CD8-positive, alpha-beta memory T cell (primary cell): ENCODE measurements around the gene PDIA2. TPM values are rescaled to one million over a fixed set of nuclear protein-coding genes. Genes with fewer than 3 reads are reported as not detected.

Experiments used
- CTCF ChIA-PET: fragments of 350-600 bp; sonication (Branson Sonifier 250); formaldehyde crosslinking; loops from one replicate; lab custom pipeline; 2021; ENCODE audit warnings: antibody characterized with exemption; lab: Charles Lee
- POLR2A ChIA-PET: fragments of 350-600 bp; sonication (Branson Sonifier 250); formaldehyde crosslinking; loops from one replicate; lab custom pipeline; 2021; ENCODE audit warnings: antibody characterized with exemption; lab: Charles Lee
- DNase-seq, 5 donors: peaks; one replicate each; pipeline versions ENCODE4 v3.0.0 to v3.0.0-alpha.2; 2020 to 2022; ENCODE audit warnings: mixed read lengths in 1 of 5
- H3K27ac ChIP-seq: one replicate; pipeline ENCODE4 v1.7.0; 2013; ENCODE audit warnings: low read depth, mild to moderate bottlenecking, low read length, moderate library complexity
- H3K27me3 ChIP-seq: 2 replicates; pipeline ENCODE4 v1.7.0; 2013; ENCODE audit warnings: low read length, mild to moderate bottlenecking; ENCODE audit not compliant: insufficient read depth, poor library complexity, severe bottlenecking
- H3K36me3 ChIP-seq: 2 replicates; pipeline ENCODE4 v1.7.0; 2013; ENCODE audit warnings: mild to moderate bottlenecking, low read length, moderate library complexity; ENCODE audit not compliant: insufficient read depth
- H3K4me1 ChIP-seq: 2 replicates; pipeline ENCODE4 v1.7.0; 2013; ENCODE audit warnings: mild to moderate bottlenecking, low read length, moderate library complexity; ENCODE audit not compliant: insufficient read depth
- H3K4me3 ChIP-seq: 2 replicates; pipeline ENCODE4 v1.7.0; 2013; ENCODE audit warnings: mild to moderate bottlenecking, low read length
- H3K9me3 ChIP-seq: 2 replicates; pipeline ENCODE4 v1.7.0; 2013; ENCODE audit warnings: mild to moderate bottlenecking, low read length
- H3K27ac Mint-ChIP-seq, 8 donors: one replicate each; pipeline ENCODE4 v1.8.0; 2020 to 2021; ENCODE audit warnings: mixed read lengths in 8 of 8, mild to moderate bottlenecking in 6 of 8, inconsistent platforms in 3 of 8, moderate library complexity in 3 of 8
- H3K27me3 Mint-ChIP-seq, 2 donors: one replicate each; pipeline ENCODE4 v1.8.0; 2020 to 2021; ENCODE audit warnings: mixed read lengths in 2 of 2, mild to moderate bottlenecking in 1 of 2, moderate library complexity in 1 of 2
- H3K36me3 Mint-ChIP-seq, 3 donors: one replicate each; pipeline ENCODE4 v1.8.0; 2020 to 2021; ENCODE audit warnings: mixed read lengths in 3 of 3, inconsistent platforms in 1 of 3, mild to moderate bottlenecking in 1 of 3
- H3K4me1 Mint-ChIP-seq, 3 donors: one replicate each; pipeline ENCODE4 v1.8.0; 2020 to 2021; ENCODE audit warnings: mixed read lengths in 3 of 3, inconsistent platforms in 1 of 3, mild to moderate bottlenecking in 1 of 3
- H3K4me3 Mint-ChIP-seq, 7 donors: one replicate each; pipeline ENCODE4 v1.8.0; 2020 to 2021; ENCODE audit warnings: mixed read lengths in 7 of 7, mild to moderate bottlenecking in 6 of 7, moderate library complexity in 4 of 7, inconsistent platforms in 2 of 7
- H3K9me3 Mint-ChIP-seq, 5 donors: one replicate each; pipeline ENCODE4 v1.8.0; 2020 to 2022; ENCODE audit warnings: mixed read lengths in 5 of 5, mild to moderate bottlenecking in 3 of 5, moderate library complexity in 2 of 5, inconsistent platforms in 1 of 5
- polyA plus RNA-seq: library from polyadenylated mRNA; unstranded; fragments of 300-500 nt; fragmentation: Illumina TruSeq; gene quantifications from one replicate; pipeline ENCODE4 v1.2.3, GENCODE V29; 2021
- total RNA-seq, 2 experiments: library from RNA; stranded (reverse); gene quantifications; one replicate each; pipeline ENCODE4 v1.2.3, GENCODE V29; 2021

Gene PDIA2
- total and polyA plus RNA-seq, 3 experiments from 2014 or later, result not detected

DNA sequence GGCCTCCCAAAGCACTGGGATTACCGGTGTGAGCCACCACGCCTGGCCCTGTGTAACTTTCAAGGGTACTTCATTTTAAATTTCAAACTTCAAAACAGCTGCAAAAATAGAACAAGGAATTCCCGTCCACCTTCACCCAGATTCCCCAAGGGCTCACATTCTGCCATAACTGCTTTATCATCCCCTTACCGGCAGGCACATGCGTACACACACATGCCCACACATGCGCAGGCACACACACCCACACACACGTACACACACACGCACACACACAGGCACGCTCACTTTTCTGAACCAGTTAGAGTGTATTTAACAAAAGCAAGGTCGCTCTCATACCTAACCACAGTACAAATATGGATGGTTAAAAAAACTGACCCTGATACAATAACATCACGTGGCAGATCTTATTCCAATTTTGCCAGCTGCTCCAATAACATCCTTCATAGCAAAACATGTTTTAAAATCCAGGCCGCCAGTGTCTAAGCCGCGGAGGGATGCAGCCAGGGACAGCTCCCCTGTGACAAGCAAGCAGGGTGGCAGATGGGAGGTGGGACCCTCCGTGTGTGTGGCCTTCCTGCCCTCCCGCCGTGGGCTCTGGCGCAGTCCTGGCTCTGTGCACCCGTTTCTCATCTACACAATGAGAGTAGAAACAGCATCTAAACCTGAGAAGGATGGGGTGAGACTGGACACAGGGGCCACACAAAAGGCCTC lies 23.1 kb downstream of the PDIA2 start:
- no peak for DNase-seq
- Mint-ChIP-seq H3K27me3 (no peaks in the 10 kb centered on the region), H3K27ac (peak overlapping the region in 3 of 8 donors; percentile 57 to 66 (median 66)), H3K4me3 (peak overlapping the region in 1 of 7 donors; percentile 27), H3K4me1 (peaks cover 7 to 32% (median 25%) of the 10 kb centered on the region in 3 donors), H3K36me3 (peaks cover 0 to 72% (median 7%) of the 10 kb centered on the region in 3 donors), H3K9me3 (no peaks in the 10 kb centered on the region)
- Histone ChIP-seq H3K27me3 (no peaks in the 10 kb centered on the region), H3K36me3 (peaks cover 8% of the 10 kb centered on the region), H3K4me1 (peaks cover 12% of the 10 kb centered on the region), H3K4me3 (no peak overlapping the region), H3K9me3 (no peaks in the 10 kb centered on the region), H3K27ac (no peak overlapping the region)
- ChIA-PET POLR2A (no interaction called here), CTCF (no interaction called here)

DNA sequence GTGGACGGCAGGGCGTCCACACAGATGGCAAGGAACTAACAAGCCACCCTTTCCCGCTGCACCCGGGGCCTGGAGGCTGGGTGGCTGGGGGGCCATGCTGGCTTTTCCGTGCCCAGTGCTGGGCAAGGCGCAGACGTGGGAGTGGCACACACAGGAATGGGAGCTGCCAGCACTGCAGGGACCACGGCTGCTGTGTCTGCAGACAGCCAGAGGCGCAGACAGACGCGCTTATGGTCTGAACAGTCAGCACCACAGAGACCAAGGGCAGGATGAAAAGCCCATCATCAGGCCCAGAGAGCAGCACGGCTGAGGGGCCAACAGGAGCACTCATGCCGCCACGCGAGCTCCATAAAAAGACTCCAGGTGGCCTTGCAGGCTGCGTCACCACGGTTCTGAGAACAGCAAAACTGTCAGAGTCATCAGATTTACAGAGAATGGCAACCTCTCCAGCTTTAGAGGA lies 24.0 kb downstream of the PDIA2 start:
- ChIA-PET CTCF (no interaction called here), POLR2A (interaction anchor here (0.6 kb wide), 1 partner anchor 181 kb away, joined by 3 read pairs; no protein-coding TSS in a partner anchor)
- peaks cover 9% of the 10 kb centered on the region for H3K36me3 ChIP-seq
- H3K27ac ChIP-seq, result no peak overlapping the region
- peaks cover 12% of the 10 kb centered on the region for H3K4me1 ChIP-seq
- no peak overlapping the region for H3K4me3 Mint-ChIP-seq
- peaks cover 0 to 73% (median 7%) of the 10 kb centered on the region in 3 donors for H3K36me3 Mint-ChIP-seq
- no peaks in the 10 kb centered on the region for H3K9me3 Mint-ChIP-seq
- H3K4me3 ChIP-seq, result no peak overlapping the region
- no peaks in the 10 kb centered on the region for H3K27me3 ChIP-seq
- H3K4me1 Mint-ChIP-seq, result peaks cover 7 to 32% (median 25%) of the 10 kb centered on the region in 3 donors
- no peak overlapping the region for H3K27ac Mint-ChIP-seq
- no peak for DNase-seq
- H3K27me3 Mint-ChIP-seq, result no peaks in the 10 kb centered on the region
- H3K9me3 ChIP-seq, result no peaks in the 10 kb centered on the region

DNA sequence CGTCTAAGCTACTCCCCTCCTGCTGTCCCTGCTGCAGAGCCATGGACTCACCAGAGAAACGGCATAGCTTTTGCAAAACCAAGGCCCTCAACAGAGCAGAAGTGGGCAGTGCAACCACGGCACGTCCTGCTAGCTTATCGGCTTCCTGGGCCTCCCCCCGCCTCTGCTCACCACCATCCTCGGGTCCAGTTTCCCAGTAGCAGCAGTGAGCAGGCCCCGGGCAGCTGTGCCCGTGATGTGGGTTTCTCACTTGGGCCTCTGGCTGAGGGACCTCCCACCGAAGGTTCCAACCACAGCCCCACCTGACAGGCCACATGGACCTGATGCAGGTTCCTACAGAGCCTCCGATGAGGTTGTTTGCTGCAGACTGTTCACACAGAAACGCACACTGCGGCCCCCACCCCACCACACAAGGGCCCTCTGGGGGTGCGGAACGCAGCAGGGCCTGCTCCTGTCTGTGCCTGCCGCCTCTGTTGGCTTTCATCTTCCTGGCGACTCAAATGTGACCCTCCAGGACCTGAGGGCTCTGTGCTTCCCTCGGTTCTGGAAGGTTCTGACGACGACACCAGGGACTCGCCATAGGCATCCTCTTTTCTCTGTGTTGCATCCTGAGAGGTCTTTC lies 24.8 kb downstream of the PDIA2 start:
- H3K4me1 Mint-ChIP-seq, result peaks cover 7 to 32% (median 29%) of the 10 kb centered on the region in 3 donors
- peak overlapping the region in 2 of 8 donors; percentile 51 to 87 for H3K27ac Mint-ChIP-seq
- ChIA-PET CTCF (no interaction called here), POLR2A (no interaction called here)
- DNase-seq, result peak in 1 of 5 donors; percentile 24
- no peaks in the 10 kb centered on the region for H3K27me3 ChIP-seq
- no peaks in the 10 kb centered on the region for H3K27me3 Mint-ChIP-seq
- H3K36me3 Mint-ChIP-seq, result peaks cover 0 to 73% (median 7%) of the 10 kb centered on the region in 3 donors
- H3K9me3 ChIP-seq, result no peaks in the 10 kb centered on the region
- no peaks in the 10 kb centered on the region for H3K9me3 Mint-ChIP-seq
- H3K4me3 ChIP-seq, result no peak overlapping the region
- H3K27ac ChIP-seq, result no peak overlapping the region
- peaks cover 9% of the 10 kb centered on the region for H3K36me3 ChIP-seq
- peak overlapping the region in 1 of 7 donors; percentile 13 for H3K4me3 Mint-ChIP-seq
- peaks cover 12% of the 10 kb centered on the region for H3K4me1 ChIP-seq

DNA sequence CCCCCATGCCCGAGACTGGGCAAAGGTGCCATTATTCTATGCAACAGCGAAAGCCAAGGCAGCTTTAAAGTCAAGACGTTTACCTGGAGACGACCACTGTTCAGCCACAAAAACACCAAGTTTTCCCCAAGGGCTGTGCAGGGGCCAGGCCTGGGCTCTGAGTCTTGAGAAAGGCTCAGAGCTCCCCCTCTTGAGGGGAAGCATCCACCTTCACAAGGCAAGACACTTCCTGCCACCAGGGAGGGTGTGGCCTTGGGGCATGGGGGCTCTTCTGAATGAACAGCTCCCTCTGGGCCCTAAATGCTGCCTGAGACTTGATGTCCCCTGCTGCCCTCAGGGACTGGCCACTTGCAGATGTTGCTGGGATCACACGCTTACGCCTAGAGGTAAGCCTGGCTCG lies 26.5 kb downstream of the PDIA2 start:
- Mint-ChIP-seq H3K4me1 (peaks cover 7 to 36% (median 29%) of the 10 kb centered on the region in 3 donors), H3K27me3 (no peaks in the 10 kb centered on the region), H3K9me3 (no peaks in the 10 kb centered on the region), H3K4me3 (peak overlapping the region in 4 of 7 donors; percentile 47 to 74 (median 55)), H3K27ac (peak overlapping the region in 6 of 8 donors; percentile 54 to 88 (median 84)), H3K36me3 (peaks cover 0 to 75% (median 4%) of the 10 kb centered on the region in 3 donors)
- Histone ChIP-seq H3K36me3 (peaks cover 24% of the 10 kb centered on the region), H3K4me1 (peaks cover 12% of the 10 kb centered on the region), H3K9me3 (no peaks in the 10 kb centered on the region), H3K27ac (no peak overlapping the region), H3K4me3 (no peak overlapping the region), H3K27me3 (no peaks in the 10 kb centered on the region)
- POLR2A ChIA-PET, result interaction anchor here (0.5 kb wide), 2 partner anchors 19 to 171 kb away, joined by 3 to 9 read pairs; partner anchors contain the start of gene NPRL3
- DNase-seq, result peak in 2 of 5 donors; percentile 35 to 55
- CTCF ChIA-PET, result no interaction called here

DNA sequence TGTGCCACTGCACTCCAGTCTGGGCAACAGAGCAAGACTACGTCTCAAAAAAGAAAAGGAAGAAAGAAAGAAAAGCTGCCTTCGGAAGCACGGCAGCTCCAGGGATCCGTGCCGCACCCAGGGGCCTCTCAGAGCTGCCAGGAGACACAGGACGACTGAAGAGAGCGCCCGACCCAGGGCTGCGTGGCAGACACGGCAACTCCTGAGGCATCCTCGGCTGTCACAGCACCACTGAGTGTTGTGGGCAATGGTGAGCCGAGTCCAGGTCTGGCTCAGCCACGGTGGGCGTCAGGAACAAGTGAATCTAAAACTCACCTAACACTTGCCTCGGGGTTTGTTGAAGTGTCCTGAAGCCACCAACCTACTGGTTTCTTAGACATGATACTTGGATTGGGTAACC lies 28.8 kb downstream of the PDIA2 start:
- ChIA-PET CTCF (no interaction called here), POLR2A (no interaction called here)
- no peaks in the 10 kb centered on the region for H3K9me3 ChIP-seq
- peaks cover 2 to 74% (median 4%) of the 10 kb centered on the region in 3 donors for H3K36me3 Mint-ChIP-seq
- H3K4me1 Mint-ChIP-seq, result peaks cover 24 to 47% (median 39%) of the 10 kb centered on the region in 3 donors
- H3K4me1 ChIP-seq, result peaks cover 12% of the 10 kb centered on the region
- peak overlapping the region in 2 of 8 donors; percentile 17 to 68 for H3K27ac Mint-ChIP-seq
- peaks cover 24% of the 10 kb centered on the region for H3K36me3 ChIP-seq
- no peaks in the 10 kb centered on the region for H3K27me3 ChIP-seq
- H3K9me3 Mint-ChIP-seq, result no peaks in the 10 kb centered on the region
- H3K4me3 Mint-ChIP-seq, result no peak overlapping the region
- no peak overlapping the region for H3K4me3 ChIP-seq
- no peaks in the 10 kb centered on the region for H3K27me3 Mint-ChIP-seq
- no peak overlapping the region for H3K27ac ChIP-seq
- DNase-seq, result no peak

DNA sequence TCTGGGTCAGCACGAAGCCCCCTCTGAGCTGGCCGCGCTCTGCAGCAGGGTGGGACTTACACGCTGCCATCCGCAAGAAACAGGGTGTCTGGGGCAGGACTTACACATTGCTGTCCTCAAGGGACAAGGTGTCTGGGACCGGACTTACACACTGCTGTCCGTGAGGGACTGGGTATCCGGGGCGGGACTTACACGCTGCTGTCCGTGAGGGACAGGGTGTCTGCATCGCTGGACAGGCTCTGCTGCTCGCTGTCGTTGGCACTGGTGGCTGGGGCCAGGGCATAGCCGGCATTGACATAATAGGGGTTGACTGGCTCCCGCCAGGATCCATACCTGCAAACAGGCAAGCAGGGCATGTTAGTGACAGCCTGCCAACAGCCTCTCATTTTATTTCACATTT lies 31.4 kb downstream of the PDIA2 start:
- DNase-seq, result no peak
- POLR2A ChIA-PET, result no interaction called here
- Mint-ChIP-seq H3K27ac (no peak overlapping the region), H3K9me3 (no peaks in the 10 kb centered on the region), H3K36me3 (peaks cover 2 to 74% (median 4%) of the 10 kb centered on the region in 3 donors), H3K27me3 (no peaks in the 10 kb centered on the region), H3K4me3 (no peak overlapping the region), H3K4me1 (peaks cover 36 to 45% (median 36%) of the 10 kb centered on the region in 3 donors)
- CTCF ChIA-PET, result interaction anchor here (0.9 kb wide), 1 partner anchor 27 kb away, joined by 3 read pairs; no protein-coding TSS in a partner anchor
- H3K4me3 ChIP-seq, result no peak overlapping the region
- no peak overlapping the region for H3K27ac ChIP-seq
- H3K9me3 ChIP-seq, result no peaks in the 10 kb centered on the region
- H3K36me3 ChIP-seq, result peaks cover 39% of the 10 kb centered on the region
- no peaks in the 10 kb centered on the region for H3K27me3 ChIP-seq
- peaks cover 15% of the 10 kb centered on the region for H3K4me1 ChIP-seq

DNA sequence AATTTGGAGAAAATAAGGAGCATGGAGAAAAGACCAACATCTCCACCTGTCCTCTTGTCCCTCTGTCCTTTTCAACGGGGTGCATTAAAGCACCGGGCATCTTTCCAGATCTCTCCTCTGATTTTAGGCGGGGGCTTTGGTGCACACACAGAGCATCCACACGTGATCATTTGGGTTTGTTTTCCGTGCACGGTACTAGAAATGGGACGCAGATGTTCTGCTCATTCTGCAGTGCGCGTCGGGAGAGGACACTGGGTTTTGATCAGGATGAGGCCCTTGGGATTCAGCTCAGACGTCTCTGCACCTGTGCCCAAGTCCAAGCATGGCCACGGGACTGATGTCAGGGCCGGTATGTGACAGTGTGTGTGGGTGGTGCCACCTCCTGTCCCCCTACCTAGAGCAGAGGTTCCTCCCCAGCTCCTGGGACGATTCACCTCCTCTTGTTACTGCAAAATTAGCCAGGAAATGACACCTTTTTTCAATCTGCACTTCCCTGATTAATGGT lies 31.9 kb downstream of the PDIA2 start:
- Mint-ChIP-seq H3K9me3 (no peaks in the 10 kb centered on the region), H3K27me3 (no peaks in the 10 kb centered on the region), H3K4me3 (no peak overlapping the region), H3K4me1 (peaks cover 36 to 45% (median 36%) of the 10 kb centered on the region in 3 donors), H3K36me3 (peaks cover 2 to 74% (median 4%) of the 10 kb centered on the region in 3 donors), H3K27ac (peak overlapping the region in 6 of 8 donors; percentile 2 to 69 (median 42))
- Histone ChIP-seq H3K36me3 (peaks cover 41% of the 10 kb centered on the region), H3K9me3 (no peaks in the 10 kb centered on the region), H3K4me1 (peaks cover 15% of the 10 kb centered on the region), H3K27me3 (no peaks in the 10 kb centered on the region), H3K4me3 (no peak overlapping the region), H3K27ac (no peak overlapping the region)
- CTCF ChIA-PET, result no interaction called here
- DNase-seq, result no peak
- POLR2A ChIA-PET, result no interaction called here
